COLO668 (cell line): Measurements from ENCODE around the gene KLHL29.
"Not testable (repeated sequence)": the region's sequence is repeated elsewhere in the genome, so short reads cannot be mapped to it uniquely, and the experiment has no call there.

ENCODE experiments used
- DNase-seq: peaks from one replicate; lab custom pipeline; 2025; ENCODE audit not compliant: unreplicated experiment; lab: John Stamatoyannopoulos, UW

KLHL29 gene

DNA sequence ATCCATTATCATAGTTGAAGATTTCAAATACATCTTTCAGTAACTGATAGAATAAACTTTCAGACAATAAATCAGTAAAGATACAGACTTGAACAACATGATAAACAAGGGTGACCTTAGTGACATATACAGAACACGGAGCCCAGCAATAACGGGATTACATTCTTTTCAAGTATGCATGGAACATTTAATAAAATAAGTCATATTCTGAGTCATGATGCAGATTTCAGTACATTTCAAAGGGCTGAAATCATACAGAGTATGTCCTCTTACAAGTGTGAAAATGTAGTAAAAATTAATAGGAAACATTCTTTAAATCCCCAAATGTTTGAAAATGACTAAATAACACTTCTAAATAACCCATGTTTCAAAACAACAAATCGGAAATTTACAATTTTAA lies 17.2 kb upstream of the KLHL29 start:
- DNase-seq, result no peak

DNA sequence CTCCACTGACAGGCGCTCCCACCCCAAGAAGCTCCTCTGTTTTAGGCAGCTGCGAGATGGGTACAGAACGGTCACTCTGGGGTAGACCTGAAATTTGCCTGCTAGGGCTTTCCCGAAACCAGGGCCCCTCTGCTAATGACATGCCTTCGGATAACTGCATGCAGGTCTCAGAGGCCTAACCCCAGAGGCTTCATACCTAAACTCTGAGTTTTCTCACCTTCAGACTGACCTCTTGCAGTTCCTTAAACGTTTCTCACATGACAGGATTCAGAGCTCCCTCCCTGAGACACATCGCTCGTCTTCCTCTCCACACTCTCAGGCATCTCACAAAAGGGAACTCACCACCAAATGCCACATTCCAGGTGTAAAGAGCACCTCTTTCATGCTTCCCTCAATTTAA lies 11.3 kb upstream of the KLHL29 start:
- no peak for DNase-seq

DNA sequence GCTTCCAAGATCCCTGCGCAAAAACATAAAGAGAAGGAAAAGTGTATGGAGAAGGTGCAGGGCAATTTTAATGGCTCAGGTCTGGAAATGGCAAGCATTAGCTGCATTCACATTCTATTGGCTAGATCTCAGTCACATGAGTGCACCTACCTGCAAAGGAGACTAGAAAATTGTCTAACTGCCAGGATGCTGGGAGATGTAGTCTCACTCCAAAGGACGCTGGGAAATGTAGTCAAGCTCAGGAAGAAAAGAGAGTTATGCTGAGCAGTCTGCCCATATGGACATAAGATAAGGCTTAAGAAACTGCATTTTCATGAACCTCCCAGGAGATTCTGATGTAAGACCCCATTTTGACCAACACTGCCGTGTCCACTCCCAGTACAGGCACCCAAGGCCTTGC lies 9.5 kb upstream of the KLHL29 start:
- DNase-seq, result no peak

GRCh38 chr2:23376075-23376474 lies 8.9 kb upstream of the KLHL29 start:
- no peak for DNase-seq

DNA sequence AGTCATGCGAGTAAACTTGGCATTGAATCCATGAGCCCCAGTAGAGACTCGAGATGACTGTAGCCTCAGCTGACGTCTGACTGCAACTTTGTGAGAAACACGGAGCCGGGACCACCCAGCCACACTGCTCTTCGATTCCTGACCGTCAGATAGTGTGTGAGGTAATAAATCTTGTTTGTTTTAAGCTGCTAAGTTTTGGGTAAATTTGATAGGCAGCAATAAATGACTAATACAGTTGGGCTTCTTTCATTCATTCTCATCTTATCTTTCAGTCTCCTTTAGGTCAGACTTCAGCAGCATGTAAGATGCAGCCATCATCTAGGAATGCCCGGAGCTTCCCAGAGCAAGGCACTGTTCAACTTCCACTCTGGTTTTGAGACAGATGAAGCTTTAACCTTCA lies 8.0 kb upstream of the KLHL29 start:
- no peak for DNase-seq

- DNase-seq, result no peak
Observed at GRCh38 chr2:23377771-23378170, 7.2 kb upstream of the KLHL29 start.

DNA sequence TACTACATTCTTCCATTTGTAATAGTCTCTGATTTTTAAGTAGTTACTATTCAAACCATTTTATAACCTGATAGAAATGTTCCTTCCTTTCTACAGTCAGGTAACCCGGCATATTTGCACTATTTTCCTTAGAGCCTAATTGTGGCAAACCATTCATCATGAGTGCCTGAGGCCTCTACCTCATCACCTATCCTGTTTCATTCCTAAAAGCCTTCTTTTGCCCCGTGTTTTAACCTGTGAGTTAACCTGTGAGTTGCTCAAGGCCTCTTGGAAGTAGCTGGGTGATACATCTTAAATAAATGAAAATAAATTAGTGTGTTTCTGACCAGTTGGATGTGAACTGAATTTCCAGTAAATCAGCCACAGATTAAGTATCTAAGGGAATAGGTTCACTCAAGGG lies 6.5 kb upstream of the KLHL29 start:
- DNase-seq, result no peak

- no peak for DNase-seq
Observed at GRCh38 chr2:23379220-23379695, 5.7 kb upstream of the KLHL29 start.

DNA sequence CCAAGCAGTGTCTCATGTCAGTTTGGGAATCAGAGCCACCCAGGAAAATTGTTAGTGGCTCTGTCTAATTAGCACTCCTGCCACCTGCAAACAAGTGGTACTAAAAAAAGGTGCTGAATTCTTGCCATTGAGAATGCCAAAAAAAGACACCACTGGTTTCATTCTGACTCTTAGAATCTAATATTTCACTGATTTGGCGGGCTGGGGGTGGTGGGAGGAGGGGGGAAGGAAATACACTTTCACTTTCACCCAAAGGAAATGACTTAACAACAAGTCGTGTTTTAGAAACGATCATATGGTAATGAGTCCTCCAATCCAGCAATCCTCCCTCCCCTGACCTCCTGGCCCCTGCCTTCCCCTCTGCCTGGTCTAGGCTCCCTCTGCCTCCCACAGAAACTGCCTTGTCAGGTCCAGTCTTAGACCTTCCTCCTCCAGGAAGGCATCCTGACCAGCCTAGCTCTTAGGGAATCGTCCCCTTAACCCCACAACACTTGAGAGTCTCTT lies 4.4 kb upstream of the KLHL29 start:
- no peak for DNase-seq

- peak; percentile 24 for DNase-seq
Observed at GRCh38 chr2:23381084-23381483, 3.9 kb upstream of the KLHL29 start.

DNA sequence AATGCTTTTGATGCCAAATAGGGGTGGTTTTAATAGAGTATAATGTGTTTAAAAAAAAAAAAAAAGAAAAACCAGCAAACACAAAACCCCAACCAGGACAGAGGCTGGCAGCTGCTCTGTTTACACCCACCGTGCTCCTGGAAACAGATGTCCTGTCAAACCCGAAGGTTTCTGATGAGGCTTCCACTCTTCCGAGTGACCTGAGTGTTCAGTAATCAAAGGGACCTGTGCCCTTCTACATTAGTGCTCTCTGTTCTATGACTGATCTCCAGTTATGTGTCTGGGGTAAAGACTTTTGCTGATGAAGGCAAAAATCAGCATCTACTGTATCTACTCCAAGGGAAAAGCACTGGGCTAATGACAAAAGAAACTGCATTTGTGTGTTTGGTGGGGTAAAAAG lies 3.5 kb upstream of the KLHL29 start:
- DNase-seq, result no peak

DNA sequence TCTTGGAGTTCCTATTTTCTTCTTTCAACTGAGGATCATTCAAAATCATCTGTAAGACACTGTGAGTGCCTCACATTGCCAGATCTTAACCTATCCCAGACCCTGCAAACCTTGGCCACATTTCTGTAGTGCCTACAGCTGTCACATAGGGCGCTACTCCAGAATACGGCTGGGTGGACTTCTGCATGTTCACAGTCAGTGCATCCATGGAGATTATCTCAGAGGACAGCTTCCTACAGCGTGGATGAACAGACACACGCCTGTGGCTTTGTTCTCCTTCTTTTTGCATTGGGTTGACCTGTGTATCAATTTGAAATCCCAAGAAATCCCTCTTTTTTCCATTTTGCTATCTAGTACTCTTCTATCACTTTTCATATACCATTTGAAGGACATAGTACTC lies 1.9 kb upstream of the KLHL29 start:
- no peak for DNase-seq

- DNase-seq, result peak; percentile 67
Observed at GRCh38 chr2:23385351-23385747, 370 bp downstream of the KLHL29 start.

- peak; percentile 59 for DNase-seq
Observed at GRCh38 chr2:23385748-23386338, 864 bp downstream of the KLHL29 start.

DNA sequence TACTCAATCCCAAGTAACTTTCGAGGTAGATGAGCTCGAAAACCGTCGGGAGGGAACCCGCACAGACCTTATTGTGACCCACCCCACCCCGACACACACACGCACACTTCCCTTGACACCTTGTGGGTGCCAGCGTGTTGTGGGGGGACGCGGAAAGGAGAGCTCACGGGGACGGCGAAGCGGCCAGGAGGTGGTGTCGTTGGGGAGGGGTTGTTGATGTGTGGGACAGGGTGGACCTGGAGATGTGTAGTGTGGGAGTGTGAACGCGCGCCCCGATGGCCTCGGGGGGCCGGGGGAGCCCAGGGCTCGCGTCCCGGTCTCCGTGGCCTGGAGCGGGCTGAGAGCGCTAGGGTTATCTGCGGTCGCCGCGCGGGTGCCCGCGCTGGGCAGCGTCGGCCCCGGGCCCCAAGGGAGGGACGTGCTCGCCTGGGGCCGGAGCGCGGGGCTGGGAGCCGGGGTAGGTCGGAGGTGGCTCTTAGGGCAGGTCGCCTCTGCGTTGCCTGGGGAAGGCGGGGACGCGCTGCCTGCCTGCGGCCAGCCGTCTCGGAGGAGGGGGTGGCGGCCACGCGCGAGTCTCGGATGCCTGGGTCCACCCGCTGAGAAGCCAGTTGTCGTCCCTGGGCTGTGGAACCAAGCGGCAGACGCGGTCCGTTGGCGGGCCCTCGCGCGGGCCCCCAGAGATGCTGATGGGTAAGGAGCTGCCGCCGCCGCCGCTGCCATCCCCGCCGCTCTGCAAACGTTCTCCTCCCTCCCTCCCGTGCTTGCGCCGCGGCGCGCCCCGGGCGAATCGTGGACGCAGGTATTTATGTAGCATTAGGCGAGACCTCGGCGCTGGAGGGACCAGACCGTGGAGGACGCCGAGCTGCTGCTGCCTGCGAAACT lies 1.6 kb downstream of the KLHL29 start:
- DNase-seq, result peak; percentile 62

GRCh38 chr2:23387221-23387550 lies 2.2 kb downstream of the KLHL29 start:
- no peak for DNase-seq

DNA sequence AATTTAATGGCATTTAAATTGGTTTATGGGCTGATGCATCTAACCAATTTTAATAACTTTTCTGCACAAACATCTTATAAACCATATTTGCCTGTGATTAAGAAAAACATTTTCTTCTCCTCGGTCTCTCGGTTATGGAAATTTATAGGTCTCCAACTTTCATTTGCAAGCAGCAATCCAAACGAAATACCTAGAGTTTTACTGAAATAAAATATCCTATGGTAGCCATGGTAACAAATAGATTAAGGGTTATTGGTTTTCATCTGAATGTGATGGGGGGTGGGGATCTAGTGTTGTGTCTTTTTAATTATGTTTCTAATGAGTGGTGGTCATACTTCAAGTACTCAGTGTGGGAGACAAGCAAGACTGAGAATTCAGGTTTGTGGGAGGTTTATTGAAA lies 2.9 kb downstream of the KLHL29 start:
- DNase-seq, result no peak

GRCh38 chr2:23388294-23388693 lies 3.3 kb downstream of the KLHL29 start:
- DNase-seq, result no peak

DNA sequence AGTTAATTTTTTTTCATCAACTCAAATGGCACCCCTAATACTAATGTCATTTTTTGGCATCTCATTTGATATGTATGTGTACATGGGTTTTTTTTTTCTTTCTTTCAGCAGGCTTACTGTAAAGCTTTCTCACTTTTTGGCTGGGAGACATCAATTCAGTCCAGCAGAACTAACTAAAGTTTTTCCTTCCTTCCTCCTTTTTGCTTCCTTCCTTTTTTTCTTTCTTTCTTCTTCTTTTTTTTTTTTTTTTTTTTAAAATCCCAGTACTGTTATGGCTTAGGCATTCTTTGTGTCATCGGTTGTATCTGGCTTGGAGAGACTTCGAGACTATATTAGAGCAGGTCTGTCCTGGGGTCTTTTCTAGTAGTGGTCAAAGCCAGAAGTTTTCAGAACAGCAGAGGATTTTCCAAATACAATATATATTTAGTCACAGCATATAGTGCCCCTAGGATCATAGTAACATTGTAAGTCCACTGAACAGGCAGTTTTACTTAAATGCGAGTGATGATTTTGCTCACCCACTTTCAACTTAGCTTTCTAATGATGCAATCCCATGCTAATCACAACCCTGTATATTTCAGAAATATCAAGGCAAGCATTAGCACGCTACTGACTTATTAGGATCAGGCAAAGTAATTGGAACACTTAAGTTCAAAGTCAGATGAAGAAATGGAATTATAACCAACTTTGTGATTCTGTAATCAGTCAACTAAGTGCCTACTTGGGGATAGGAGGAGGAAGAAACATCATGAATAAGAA lies 4.0 kb downstream of the KLHL29 start:
- no peak for DNase-seq

GRCh38 chr2:23390152-23390551 lies 5.2 kb downstream of the KLHL29 start:
- no peak for DNase-seq

GRCh38 chr2:23391237-23391736 lies 6.3 kb downstream of the KLHL29 start:
- not testable (repeated sequence) for DNase-seq

DNA sequence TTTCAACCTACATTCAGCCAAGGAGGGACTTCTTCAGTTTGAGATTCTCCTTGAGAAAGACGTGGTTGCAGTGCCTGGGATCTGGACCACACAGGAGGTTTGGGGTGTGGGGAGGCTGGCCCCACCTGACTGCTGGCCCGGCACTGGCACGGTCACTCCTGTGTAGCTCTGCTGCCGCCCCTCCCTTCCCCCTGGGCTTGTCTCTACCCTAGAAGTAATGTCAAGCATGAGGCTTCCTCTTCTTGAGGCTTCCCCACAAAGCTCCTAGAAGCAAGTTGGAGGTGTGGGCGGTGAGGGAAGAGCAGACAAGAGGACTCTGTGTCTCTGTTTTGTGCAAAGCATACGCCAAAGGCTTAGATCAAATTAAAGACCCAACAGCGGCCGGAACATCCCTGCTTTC lies 8.7 kb downstream of the KLHL29 start:
- no peak for DNase-seq
